Endometrium (tissue), 2 donors: Measurements from ENCODE around the gene GID8.
"Not testable (repeated sequence)": the region's sequence is repeated elsewhere in the genome, so short reads cannot be mapped to it uniquely, and the experiment has no call there.

Experiments
- FAIRE-seq: peaks from 2 replicates; lab custom pipeline; 2012; peaks lifted over from hg19 to GRCh38; lab: Jason Lieb, UNC
- donor health status: control.
- donor health status: control.

The GID8 gene

DNA sequence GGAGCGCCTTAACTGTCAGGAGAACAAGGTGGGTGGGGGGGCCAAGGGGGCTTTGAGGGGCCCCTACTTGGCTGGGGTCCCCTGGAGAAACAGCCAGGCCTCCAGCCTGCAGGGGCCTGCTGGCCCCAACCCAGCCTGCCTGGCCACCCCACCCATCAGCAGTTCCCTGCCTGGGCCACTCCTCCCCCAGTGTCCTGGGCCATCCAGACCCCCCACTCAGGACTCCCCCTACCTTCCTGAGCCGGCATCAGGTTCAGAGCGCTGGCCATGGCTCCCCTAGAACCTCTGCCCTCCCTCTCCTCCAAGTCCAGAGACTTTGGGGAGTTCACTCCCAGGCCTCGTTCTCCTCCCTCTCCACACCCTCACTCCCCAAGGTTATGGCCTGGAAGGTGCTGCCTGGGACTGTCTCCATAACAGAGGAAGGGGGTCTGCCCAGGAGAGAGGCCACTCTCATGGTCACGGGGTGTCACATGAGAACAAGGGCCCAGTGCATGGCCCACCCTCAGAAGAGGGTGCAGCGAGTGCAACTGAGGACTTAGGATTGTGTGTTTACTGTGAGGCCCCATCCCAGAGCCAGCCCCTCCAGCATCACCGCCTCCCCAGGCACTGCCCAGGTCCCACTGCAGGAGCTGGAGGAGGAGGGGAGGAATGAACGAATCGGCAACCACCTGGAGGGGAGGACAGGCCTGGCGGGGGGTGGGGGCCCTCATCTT lies 20.6 kb downstream of the GID8 start:
- FAIRE-seq: no peak

DNA sequence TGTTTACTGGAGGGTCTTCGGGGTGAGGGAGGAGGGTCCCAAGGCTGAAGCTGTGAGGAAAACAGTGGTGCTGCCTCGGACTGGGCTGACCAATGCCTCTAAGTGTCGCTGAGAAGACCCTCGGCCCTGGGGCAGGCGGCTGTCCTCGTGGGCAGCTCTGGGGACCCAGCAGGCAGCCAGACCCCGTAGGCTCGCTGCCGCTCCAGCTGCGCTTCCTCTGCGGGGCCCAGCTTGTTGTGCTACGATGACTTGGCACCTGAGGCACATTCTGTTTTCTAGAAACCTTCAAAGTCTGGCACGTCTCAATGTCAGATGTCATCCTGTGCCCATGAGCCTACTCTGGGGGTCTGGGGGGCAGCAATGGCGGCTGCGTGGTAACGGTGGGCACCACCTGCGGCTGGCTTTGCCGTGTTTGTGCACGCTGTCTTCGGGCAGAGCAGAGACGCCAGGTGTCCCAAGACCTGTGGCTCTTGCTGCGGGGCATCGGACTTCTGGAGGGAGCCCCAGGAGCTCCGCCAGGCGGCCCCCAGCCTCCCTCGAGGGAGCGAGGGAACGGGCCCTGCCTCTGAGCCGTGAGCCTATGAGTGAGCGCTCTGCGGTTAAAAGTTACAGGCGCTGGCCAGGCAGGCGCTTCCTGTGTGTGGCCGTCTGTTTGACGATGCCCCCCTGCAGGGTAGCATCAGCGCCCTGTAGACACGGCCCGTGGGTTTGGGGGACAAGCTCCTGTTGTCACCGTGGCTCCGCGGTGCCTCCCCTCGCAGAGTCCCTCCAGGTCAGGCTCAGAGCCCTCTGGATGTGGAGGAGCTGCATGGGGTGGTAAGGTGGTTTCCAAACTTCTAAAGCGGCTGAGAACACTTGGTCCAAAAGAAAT lies 21.4 kb downstream of the GID8 start:
- no peak for FAIRE-seq

DNA sequence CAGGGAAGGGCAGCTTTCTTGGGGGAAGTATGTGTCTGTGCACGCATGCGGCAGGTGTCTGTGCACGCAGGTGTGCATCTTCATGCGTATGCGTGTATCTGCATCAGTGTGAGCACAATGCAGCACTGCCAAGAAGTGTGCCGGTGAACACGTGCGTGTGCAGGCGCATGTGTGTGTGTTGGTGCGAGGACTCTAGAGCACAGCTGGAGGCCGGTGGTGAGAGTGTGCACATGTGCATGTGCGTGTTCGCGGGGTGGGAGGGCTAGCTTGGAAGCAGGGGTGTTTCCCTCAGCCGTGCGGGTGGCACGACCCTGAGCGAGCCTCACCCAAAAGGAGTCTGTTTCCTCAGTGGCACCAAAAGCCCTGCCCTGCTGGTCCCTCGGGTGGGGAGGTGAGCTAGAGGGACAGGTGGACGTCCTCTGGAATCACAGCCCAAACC lies 22.1 kb downstream of the GID8 start:
- no peak for FAIRE-seq

DNA sequence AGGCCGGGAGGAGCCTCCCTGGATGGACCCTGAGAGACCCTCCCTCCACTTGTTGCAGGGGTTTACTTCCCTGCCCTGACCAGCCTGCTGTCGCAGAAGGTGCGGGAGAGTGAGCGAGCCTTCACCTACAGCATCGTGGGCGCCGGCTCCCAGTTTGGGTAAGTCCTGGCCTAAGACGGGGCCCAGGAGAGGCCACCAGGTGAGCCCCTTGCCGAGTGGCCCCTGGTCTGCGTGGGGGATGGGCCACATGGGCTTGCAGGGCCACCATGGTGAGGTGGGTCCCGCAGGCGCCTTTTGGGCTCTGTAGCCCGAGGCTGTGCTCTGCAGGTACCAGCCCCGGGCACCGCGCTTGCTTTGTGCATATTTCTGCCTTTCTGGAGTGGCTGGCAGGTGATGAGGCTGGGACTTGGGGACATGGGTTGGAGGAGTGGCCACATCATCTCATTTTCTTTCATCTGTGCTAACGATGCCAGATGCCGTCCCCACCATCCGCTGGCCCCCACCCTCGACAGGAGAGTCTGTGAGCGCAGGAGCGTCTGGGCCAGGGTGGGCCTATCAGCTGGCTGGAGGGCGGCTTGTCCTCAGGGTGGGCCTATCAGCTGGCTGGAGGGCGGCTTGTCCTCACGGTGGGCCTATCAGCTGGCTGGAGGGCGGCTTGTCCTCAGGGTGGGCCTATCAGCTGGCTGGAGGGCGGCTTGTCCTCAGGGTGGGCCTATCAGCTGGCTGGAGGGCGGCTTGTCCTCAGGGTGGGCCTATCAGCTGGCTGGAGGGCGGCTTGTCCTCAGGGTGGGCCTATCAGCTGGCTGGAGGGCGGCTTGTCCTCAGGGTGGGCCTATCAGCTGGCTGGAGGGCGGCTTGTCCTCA lies 22.7 kb downstream of the GID8 start:
- FAIRE-seq: not testable (repeated sequence)

DNA sequence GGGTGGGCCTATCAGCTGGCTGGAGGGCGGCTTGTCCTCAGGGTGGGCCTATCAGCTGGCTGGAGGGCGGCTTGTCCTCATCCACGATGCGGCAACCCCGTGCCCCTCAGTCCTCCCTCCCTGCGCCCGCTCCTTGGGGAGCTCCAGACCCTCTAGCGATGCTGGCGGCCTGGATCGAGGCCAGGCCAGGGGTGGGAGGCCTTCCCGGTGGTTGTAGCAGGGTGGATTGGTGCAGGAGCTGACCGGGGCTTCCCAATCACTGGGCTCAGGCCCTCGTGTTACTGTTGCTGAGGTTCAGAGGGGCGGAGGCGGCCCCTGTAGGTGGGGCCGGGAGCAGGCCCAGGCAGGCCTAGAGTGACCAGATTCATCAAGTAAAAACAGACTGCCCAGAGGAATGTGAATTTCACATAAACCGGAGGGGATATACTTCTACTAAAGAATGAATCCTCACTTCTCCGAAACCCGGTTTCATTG lies 23.4 kb downstream of the GID8 start:
- FAIRE-seq: no peak

DNA sequence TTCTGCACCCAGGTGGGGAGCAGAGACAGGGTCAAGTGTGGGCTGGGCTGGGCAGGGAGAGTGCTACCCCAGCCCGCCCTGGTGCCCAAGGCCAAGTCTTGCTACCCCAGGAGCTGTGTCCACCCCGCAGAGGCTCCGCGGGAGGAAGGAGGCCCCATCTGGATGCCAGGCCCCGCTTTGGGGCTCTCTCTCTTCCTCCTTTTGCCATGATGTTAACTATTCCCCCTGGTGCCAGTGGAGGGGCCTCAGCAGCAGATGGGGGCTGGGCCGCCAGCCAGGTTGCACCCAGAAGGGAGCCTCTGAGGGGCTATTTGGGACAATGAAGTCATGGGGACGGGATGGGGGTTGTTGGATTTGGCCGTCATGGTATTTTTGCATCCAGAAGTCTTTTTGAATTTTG lies 23.9 kb downstream of the GID8 start:
- FAIRE-seq: no peak

DNA sequence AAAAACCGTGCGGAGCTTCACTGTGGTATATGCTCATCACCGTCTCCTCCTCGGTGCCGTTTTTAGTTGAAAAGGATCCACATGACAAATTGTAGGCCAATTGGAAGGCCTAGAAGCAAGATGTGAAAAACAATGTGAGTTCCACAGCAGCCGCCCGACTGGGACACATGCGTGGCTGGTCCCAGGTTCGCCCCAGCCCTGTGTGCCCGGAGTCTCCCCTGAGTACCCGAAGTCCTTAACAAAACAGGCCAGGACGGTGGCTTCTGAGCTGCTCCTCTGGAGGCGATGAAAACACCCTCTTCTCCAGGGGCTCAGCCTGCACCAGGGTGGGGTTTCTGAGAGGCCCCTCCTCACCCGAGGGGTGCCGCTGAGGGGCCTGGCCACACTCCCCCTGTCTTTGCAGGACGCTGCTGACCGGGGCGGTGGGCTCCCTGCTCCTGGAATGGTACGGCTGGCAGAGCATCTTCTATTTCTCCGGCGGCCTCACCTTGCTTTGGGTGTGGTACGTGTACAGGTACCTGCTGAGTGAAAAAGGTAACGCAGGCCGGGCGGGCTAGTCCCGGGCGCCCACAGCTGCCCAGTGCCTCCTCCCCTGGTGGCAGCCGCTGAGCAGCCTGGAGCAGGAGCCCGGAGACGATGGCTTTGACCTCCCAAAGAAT lies 24.4 kb downstream of the GID8 start:
- FAIRE-seq: no peak

DNA sequence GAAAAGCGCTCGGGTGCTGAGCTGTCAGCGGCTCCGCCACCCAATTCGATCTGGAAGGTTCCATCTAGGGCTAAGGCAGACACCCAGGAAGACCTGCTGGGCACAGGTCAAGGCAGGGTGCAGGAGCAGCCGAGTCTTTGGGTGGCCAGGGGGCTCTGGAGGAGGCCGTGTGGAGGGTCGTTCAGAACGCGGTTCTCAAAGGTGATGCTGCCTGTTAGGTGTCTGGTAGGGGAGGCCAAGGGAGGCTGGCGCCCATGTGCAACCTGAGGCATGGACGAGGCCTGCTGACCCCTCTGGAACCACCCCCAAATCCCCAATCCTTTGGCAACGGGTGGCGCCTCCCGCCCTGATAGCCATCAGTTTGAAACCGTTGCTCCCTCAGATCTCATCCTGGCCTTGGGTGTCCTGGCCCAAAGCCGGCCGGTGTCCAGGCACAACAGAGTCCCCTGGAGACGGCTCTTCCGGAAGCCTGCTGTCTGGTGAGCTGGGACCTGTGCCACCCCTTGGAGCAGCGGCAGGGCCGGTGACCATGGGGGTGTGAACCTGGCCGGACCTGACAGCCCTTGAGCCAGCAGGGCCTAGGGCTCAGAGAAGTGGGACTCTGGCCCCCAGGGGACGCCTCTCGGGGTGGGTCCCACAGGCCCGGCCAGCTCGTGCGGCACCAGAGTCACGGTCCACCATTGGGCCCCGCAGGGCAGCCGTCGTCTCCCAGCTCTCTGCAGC lies 25.1 kb downstream of the GID8 start:
- FAIRE-seq: no peak

DNA sequence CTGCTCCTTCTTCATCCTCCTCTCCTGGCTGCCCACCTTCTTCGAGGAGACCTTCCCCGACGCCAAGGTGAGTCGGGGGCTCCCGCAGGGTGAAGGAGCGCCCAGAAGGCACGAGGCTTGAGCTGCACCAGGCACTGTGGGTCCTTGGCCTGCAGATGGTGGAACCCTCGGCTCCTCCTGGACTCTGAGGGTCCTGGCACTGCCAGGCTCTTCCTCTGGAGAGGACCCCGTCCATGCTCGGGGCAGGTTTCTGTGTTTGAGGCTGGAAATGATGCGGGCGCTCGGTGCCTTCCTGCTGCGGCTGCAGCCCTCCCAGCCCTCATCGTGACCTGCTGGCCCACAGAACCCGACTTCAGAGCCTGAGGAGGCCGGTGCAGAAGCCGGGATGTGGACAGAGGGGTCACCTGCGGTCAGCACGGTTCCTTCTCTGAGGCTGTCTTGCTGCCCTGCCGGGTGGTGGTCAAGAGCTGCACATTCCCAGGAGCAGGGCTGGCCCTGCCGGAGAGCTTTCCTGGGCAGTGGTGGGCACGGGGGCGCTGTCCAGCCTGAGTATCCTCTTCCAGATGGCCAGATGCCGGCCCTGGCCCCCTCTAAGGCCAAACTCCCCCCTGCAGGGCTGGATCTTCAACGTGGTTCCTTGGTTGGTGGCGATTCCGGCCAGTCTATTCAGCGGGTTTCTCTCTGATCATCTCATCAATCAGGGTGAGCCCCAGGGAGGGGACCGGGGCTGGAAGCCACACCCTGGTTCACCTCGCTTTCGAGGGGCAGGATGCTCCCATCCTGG lies 25.9 kb downstream of the GID8 start:
- no peak for FAIRE-seq

DNA sequence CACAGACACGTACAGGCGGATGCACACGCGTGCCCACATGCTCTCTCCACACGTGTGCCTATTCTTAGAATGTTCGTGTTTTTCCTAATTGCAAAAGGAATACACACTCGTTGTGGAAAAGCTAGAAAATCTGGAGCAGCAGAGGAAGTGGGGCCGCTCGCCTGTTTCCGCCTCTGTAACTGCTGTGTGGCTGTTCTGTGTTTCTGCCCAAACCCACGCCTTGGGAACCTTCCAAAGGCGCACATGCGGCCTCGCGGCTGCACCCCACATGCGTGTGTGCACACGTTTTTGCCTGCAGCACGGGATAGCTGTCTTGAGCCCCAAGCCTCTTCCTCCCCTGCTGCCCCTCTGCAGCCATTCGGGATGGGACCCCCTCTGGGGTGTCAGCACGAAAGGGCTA lies 26.8 kb downstream of the GID8 start:
- no peak for FAIRE-seq

DNA sequence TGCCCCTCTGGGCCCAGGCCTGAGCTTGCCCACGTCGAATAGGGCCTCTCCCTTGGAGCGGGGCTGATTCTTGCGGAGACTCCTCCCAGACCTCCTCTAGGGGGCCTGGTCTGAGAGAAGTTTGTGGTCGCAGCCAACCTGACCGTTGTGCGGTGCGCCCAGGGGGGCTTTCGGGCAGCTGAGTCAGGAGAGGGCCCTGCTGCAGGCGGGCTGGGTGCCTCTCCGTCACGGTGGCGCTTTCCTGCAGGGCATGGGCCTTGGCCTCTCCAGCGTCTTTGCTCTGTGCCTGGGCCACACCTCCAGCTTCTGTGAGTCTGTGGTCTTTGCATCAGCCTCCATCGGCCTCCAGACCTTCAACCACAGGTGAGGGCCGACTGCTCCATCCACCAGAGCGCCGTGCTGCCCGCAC lies 27.4 kb downstream of the GID8 start:
- FAIRE-seq: no peak

DNA sequence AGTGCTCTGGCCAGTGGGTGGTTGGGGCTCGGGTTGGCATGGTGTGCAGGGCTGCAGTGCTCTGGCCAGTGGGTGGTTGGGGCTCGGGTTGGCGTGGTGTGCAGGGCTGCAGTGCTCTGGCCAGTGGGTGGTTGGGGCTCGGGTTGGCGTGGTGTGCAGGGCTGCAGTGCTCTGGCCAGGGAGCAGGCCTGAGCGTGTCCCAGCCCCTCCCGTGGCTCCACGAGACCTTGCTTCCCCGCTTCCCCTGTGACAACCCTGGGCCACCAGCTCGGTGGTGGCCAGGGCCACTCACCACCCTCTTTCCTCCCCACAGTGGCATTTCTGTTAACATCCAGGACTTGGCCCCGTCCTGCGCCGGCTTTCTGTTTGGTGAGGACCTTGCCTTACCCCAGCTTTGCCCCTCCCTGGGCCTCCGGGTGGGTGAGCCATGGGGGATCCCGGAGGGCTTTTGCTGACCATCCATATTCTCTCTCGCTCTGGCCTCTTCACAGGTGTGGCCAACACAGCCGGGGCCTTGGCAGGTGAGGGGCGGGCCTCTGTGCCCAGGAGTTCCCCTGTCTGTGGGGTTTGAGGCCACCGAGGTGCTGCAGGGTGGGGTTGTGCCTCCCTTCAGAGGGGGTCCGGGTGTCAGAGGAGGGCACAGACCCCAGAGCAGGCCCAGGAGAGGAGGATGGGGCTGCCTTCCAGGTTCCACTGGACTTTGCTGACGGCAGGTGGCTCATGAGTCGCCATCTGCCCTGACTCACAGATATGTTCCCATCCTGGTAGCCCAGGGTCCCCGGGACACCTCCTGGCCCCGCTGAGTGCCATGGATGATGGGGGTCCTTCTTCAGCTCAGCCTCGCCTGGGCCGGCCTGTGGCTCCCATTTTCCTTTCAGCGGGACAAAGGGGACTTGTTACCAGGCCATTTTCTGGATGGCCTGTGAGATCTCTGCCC lies 28.5 kb downstream of the GID8 start:
- no peak for FAIRE-seq

DNA sequence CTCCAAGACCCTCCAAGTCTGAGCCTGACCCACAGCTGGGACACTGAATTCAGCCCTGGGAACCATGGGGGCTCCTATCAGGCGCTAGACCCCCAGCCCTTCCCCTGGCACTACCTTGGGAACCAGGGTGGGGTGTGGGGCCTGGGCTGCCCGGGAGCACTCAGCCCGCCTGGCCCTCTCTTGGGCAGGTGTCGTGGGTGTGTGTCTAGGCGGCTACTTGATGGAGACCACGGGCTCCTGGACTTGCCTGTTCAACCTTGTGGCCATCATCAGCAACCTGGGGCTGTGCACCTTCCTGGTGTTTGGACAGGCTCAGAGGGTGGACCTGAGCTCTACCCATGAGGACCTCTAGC lies 29.2 kb downstream of the GID8 start:
- FAIRE-seq: no peak

DNA sequence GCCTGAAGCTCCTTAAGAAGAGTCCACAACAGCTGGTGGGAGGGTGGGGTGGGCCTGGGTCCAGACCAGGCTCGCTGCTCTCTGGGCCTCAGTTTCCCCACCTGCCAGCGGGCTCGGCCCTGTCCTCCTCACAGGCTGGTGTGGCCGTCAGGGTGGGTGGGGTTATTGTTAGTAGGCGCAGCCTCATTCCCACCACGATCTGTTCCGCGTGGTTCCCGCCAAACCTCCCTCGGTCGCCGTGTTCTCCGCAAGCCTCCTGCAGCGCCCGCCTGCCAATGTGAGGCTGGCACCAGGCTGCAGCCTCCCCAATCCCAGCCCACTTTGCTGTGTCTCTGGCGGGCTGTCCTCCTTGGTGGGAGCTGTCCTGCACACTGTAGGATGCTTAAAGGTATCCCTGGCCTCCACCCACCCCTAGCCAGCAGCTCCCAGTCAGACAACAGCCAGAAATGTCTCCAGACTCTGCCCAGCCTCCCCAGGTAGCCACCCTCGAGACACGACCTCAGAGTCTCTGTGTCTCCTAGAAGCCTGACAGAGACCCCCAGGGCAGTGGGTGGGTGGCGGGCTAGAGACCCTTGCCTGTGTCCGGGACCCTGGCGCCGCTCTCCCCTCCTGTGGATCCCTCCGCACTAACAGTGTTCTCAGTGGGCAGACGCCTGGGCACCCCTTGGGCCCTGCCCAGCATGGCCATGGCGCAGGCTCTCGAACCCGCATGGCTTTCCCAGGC lies 29.8 kb downstream of the GID8 start:
- no peak for FAIRE-seq

DNA sequence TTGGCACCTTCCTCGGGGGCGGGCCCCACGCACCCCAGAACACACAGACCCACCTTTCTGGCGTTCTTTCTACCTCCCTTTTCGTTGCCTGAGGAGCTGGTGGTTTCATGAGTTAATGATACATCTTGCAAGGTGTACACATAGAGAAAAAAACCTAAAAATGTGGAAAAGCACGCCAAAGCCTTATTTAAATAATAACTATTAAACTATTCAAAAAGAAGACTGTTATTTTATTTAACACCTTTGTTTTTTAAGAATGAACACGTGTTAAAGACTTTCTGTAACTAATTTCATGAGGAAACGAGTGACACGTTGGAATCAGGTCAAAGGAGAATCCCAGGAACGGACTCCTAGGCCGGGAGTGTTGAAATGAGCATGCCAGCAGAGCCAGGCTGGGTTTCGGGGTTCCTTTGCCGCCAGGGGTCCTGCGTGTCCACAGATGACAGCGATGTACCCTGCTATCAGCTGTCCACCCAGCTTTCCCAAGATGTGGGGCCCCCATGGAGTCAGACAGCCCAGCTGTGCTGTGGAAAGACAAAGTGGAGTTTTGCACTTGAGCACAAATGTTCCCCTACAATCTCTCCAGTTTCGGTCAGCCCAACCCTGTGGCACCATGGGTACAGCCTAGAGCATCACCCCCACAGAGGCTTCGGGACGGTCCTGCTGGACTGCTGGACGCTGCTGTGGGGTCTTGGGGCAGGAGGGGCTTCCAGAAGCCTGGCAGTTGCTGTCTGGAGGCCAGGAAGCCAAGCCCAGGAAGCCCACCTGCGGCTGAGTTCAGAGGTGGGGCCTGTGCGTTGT lies 30.6 kb downstream of the GID8 start:
- FAIRE-seq: no peak

DNA sequence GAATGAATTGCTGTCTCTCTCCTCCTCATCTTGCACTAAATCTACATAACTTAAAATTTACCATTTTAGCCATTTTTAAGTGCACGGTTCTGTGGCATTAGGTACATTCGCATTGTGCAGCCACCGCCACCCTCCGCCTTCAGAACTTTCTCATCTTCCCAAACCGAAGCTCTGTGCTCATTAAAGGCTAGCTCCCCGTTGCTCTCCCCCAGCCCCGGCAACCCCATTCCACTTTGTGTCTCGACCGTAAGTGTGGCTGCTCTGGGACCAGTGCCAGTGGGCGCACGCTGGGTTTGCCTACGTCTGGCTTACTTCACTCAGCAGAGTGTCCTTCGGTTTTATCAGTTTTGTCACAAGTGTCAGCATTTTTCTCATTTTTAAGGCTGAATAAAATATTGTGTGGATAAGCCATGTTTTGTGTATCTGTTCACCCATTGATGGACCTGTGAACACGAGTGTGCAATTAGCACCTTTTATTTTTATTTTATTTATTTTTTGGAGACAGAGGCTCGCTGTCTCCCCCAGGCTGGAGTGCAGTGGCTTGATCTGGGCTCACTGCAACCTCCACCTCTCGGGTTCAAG lies 31.3 kb downstream of the GID8 start:
- FAIRE-seq: no peak

DNA sequence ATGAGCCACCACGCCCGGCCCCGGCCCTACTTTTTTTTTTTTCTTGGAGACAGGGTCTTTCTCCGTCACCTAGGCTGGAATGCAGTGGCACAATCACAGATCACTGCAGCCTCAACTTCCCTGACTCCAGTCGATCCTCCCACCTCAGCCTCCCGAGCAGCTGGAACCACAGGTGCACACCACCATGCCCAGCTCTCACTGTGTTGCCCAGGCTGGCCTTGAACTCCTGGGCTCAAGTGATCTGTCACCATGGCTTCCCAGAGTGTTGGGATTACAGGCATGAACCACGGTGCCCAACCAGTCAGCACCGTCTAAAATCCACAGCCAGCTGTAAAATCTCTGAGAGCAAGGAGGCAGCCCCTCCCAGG lies 32.0 kb downstream of the GID8 start:
- FAIRE-seq: no peak
